Hepatocyte (in vitro differentiated cells): ENCODE results near the gene MAD2L1BP.

Experiments used
- CTCF ChIP-seq: fragments of 200-600 bp; sonication (generic); IDR thresholded peaks from 2 replicates; pipeline ENCODE4 v1.5.1; 2016; ENCODE audit warnings: antibody characterized with exemption, mild to moderate bottlenecking; ENCODE audit not compliant: poor library complexity
- EZH2 ChIP-seq: fragments of 200-600 bp; sonication (generic); IDR thresholded peaks from 2 replicates; pipeline ENCODE4 v1.6.1; 2016; ENCODE audit warnings: antibody characterized with exemption, mild to moderate bottlenecking, borderline replicate concordance
- EZH2phosphoT487 ChIP-seq: fragments of 200-600 bp; sonication (generic); IDR thresholded peaks from one replicate; pipeline ENCODE4 v1.6.1; 2018; ENCODE audit warnings: antibody characterized with exemption, mild to moderate bottlenecking, low read depth, moderate library complexity; ENCODE audit not compliant: unreplicated experiment, severe bottlenecking

GRCh38 chr6:43666196-43666920 lies 30.7 kb downstream of the MAD2L1BP start:
- no peak for TF ChIP-seq CTCF
- TF ChIP-seq EZH2phosphoT487: no peak
- no peak for TF ChIP-seq EZH2
